Type B pancreatic cell (in vitro differentiated cells): ENCODE measurements around the gene FAM227A. TPM values are rescaled to one million over a fixed set of nuclear protein-coding genes. Genes with fewer than 3 reads are reported as not detected.
"Not testable (repeated sequence)": the region's sequence is repeated elsewhere in the genome, so short reads cannot be mapped to it uniquely, and the experiment has no call there.

Experiments used
- DNase-seq: peaks from one replicate; pipeline ENCODE4 v3.0.0; 2021; ENCODE audit warnings: mixed read lengths; ENCODE audit not compliant: unreplicated experiment; ENCODE audit errors: extremely low spot score
- H3K27ac Mint-ChIP-seq: 2 replicates; pipeline ENCODE4 v1.8.0; 2021; ENCODE audit warnings: mild to moderate bottlenecking, mixed read lengths
- H3K27me3 Mint-ChIP-seq: 2 replicates; pipeline ENCODE4 v1.8.0; 2021; ENCODE audit warnings: mixed read lengths
- H3K36me3 Mint-ChIP-seq: 2 replicates; pipeline ENCODE4 v1.8.0; 2021; ENCODE audit warnings: mixed read lengths
- H3K4me1 Mint-ChIP-seq: one replicate; pipeline ENCODE4 v1.8.0; 2021; ENCODE audit warnings: mixed read lengths; ENCODE audit not compliant: unreplicated experiment
- H3K4me3 Mint-ChIP-seq: 2 replicates; pipeline ENCODE4 v1.8.0; 2021; ENCODE audit warnings: mild to moderate bottlenecking, mixed read lengths
- H3K9me3 Mint-ChIP-seq: 2 replicates; pipeline ENCODE4 v1.8.0; 2021; ENCODE audit warnings: mixed read lengths
- CTCF ChIP-seq: fragments of 200-600 bp; sonication (generic); conservative IDR thresholded peaks from 2 replicates; pipeline ENCODE4 v1.5.0; 2021; ENCODE audit warnings: antibody characterized with exemption, mild to moderate bottlenecking
- total RNA-seq: library from RNA; stranded (reverse); gene quantifications from 2 replicates; pipeline ENCODE4 v1.2.1, GENCODE V29; 2021; ENCODE audit warnings: low replicate concordance

The FAM227A gene
- total RNA-seq, 1 donor from 2014 or later = 11.2 TPM

- H3K27me3 Mint-ChIP-seq = no peaks in the 10 kb centered on the region
- H3K27ac Mint-ChIP-seq = peak overlapping the region; percentile 100
These were observed 505 bp downstream of the FAM227A start for GRCh38 chr22:38655519-38656255.

GRCh38 chr22:38653741-38654140 is 2.5 kb downstream of the FAM227A start:
- peaks cover 21% of the 10 kb centered on the region for H3K36me3 Mint-ChIP-seq
- H3K9me3 Mint-ChIP-seq = no peaks in the 10 kb centered on the region
- no peak for DNase-seq
- TF ChIP-seq CTCF = no peak
- H3K27ac Mint-ChIP-seq = peak overlapping the region; percentile 55
- peak overlapping the region; percentile 73 for H3K4me3 Mint-ChIP-seq
- H3K4me1 Mint-ChIP-seq = peaks cover 17% of the 10 kb centered on the region
- H3K27me3 Mint-ChIP-seq = no peaks in the 10 kb centered on the region

More at GRCh38 chr22:38655519-38656255, 505 bp downstream of the FAM227A start:
- TF ChIP-seq CTCF = no peak
- H3K4me3 Mint-ChIP-seq = peak overlapping the region; percentile 97
- no peak for DNase-seq
- H3K36me3 Mint-ChIP-seq = peaks cover 12% of the 10 kb centered on the region
- H3K9me3 Mint-ChIP-seq = no peaks in the 10 kb centered on the region
- peaks cover 17% of the 10 kb centered on the region for H3K4me1 Mint-ChIP-seq

GRCh38 chr22:38652859-38653258 is 3.3 kb downstream of the FAM227A start:
- DNase-seq = no peak
- H3K36me3 Mint-ChIP-seq = peaks cover 24% of the 10 kb centered on the region
- peaks cover 17% of the 10 kb centered on the region for H3K4me1 Mint-ChIP-seq
- TF ChIP-seq CTCF = no peak
- peak overlapping the region; percentile 82 for H3K27ac Mint-ChIP-seq
- no peaks in the 10 kb centered on the region for H3K27me3 Mint-ChIP-seq
- H3K9me3 Mint-ChIP-seq = no peaks in the 10 kb centered on the region
- H3K4me3 Mint-ChIP-seq = peak overlapping the region; percentile 49

GRCh38 chr22:38649841-38650522 is 6.2 kb downstream of the FAM227A start:
- no peak overlapping the region for H3K4me3 Mint-ChIP-seq
- H3K36me3 Mint-ChIP-seq = peaks cover 30% of the 10 kb centered on the region
- peaks cover 5% of the 10 kb centered on the region for H3K4me1 Mint-ChIP-seq
- DNase-seq = no peak
- H3K27ac Mint-ChIP-seq = no peak overlapping the region
- no peaks in the 10 kb centered on the region for H3K9me3 Mint-ChIP-seq
- TF ChIP-seq CTCF = no peak
- H3K27me3 Mint-ChIP-seq = no peaks in the 10 kb centered on the region

- TF ChIP-seq CTCF = no peak
- Mint-ChIP-seq H3K27ac (no peak overlapping the region), H3K9me3 (no peaks in the 10 kb centered on the region), H3K4me3 (no peak overlapping the region), H3K27me3 (no peaks in the 10 kb centered on the region), H3K36me3 (peaks cover 35% of the 10 kb centered on the region), H3K4me1 (no peaks in the 10 kb centered on the region)
- no peak for DNase-seq
These were observed 10.8 kb downstream of the FAM227A start for GRCh38 chr22:38645430-38645829.

- H3K4me1 Mint-ChIP-seq = not testable (repeated sequence)
These were observed 11.9 kb downstream of the FAM227A start for GRCh38 chr22:38644245-38644644.

More at GRCh38 chr22:38644245-38644644, 11.9 kb downstream of the FAM227A start:
- not testable (repeated sequence) for H3K4me3 Mint-ChIP-seq, H3K9me3 Mint-ChIP-seq, DNase-seq, H3K27me3 Mint-ChIP-seq, H3K27ac Mint-ChIP-seq
- peaks cover 32% of the 10 kb centered on the region for H3K36me3 Mint-ChIP-seq
